ENCODE measurements around the gene EPG5.

Gene EPG5

DNA sequence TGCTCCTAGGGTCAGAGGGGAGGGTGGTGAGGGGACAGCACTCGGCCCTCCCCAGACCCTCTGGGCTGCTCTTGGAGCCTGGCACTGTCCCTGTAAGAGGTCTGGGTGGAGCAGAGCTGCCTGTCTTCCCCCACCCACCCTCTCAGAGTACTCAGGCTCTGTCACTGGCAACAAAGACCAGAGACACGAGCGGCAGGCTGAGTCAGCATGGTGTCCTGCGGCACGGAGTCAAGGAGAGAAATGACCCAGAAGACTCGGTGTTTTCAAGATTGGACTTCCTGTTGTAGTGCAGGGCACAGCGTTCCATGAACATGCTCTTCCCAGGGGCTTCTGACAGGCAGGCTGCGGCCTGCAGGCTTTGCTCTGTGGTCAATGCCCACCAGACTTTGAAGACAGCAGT, 121.7 kb downstream of the EPG5 start:
- Histone ChIP-seq H3K27me3 (ENCODE audit: insufficient read depth, poor library complexity, severe bottlenecking) (no peaks in the 10 kb centered on the region), H3K27ac (replicated peaks) (no peak overlapping the region), H3K4me3 (replicated peaks; ENCODE audit: insufficient read depth, low read length) (no peak overlapping the region)
- no peak for DNase-seq (ENCODE audit: low read depth in 1 of 2, low spot score in 1 of 2)
- TF ChIP-seq GABPA (IDR thresholded peaks at IDR 0.05; ENCODE audit: low read depth) (no peak), POLR2AphosphoS5 (IDR thresholded peaks at IDR 0.05; ENCODE audit: low read depth) (no peak), SPI1 (IDR thresholded peaks at IDR 0.05; ENCODE audit: borderline replicate concordance, low read depth) (no peak)
- TF ChIP-seq, protein P1, sequence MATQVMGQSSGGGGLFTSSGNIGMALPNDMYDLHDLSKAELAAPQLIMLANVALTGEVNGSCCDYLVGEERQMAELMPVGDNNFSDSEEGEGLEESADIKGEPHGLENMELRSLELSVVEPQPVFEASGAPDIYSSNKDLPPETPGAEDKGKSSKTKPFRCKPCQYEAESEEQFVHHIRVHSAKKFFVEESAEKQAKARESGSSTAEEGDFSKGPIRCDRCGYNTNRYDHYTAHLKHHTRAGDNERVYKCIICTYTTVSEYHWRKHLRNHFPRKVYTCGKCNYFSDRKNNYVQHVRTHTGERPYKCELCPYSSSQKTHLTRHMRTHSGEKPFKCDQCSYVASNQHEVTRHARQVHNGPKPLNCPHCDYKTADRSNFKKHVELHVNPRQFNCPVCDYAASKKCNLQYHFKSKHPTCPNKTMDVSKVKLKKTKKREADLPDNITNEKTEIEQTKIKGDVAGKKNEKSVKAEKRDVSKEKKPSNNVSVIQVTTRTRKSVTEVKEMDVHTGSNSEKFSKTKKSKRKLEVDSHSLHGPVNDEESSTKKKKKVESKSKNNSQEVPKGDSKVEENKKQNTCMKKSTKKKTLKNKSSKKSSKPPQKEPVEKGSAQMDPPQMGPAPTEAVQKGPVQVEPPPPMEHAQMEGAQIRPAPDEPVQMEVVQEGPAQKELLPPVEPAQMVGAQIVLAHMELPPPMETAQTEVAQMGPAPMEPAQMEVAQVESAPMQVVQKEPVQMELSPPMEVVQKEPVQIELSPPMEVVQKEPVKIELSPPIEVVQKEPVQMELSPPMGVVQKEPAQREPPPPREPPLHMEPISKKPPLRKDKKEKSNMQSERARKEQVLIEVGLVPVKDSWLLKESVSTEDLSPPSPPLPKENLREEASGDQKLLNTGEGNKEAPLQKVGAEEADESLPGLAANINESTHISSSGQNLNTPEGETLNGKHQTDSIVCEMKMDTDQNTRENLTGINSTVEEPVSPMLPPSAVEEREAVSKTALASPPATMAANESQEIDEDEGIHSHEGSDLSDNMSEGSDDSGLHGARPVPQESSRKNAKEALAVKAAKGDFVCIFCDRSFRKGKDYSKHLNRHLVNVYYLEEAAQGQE (IDR thresholded peaks at IDR 0.05; ENCODE audit: insufficient replicate concordance, low read depth) = no peak
- TF ChIP-seq, protein P2, sequence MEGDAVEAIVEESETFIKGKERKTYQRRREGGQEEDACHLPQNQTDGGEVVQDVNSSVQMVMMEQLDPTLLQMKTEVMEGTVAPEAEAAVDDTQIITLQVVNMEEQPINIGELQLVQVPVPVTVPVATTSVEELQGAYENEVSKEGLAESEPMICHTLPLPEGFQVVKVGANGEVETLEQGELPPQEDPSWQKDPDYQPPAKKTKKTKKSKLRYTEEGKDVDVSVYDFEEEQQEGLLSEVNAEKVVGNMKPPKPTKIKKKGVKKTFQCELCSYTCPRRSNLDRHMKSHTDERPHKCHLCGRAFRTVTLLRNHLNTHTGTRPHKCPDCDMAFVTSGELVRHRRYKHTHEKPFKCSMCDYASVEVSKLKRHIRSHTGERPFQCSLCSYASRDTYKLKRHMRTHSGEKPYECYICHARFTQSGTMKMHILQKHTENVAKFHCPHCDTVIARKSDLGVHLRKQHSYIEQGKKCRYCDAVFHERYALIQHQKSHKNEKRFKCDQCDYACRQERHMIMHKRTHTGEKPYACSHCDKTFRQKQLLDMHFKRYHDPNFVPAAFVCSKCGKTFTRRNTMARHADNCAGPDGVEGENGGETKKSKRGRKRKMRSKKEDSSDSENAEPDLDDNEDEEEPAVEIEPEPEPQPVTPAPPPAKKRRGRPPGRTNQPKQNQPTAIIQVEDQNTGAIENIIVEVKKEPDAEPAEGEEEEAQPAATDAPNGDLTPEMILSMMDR (IDR thresholded peaks at IDR 0.05; ENCODE audit: insufficient read depth, low read length) = no peak

DNA sequence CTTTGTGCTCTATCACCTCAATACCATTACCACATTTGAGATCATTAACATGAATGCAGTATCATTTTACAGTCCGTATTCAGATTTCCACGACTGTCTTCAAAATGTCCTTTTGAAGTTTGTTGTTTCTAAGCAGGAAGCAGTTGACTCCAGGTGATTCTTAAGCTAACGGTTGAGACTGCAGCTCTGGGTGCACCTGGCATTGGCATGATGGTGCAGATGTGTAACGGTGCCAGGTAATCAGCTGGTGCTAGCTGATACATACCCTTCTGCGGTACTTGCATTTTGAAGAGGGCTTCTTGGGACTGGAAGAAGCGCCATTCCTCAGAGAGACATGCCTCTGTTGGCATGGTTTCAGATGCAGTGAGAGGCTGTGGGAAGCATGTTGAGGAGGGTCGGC, 122.2 kb downstream of the EPG5 start:
- TF ChIP-seq POLR2AphosphoS5 (IDR thresholded peaks at IDR 0.05; ENCODE audit: low read depth) = no peak
- no peak for TF ChIP-seq SPI1 (IDR thresholded peaks at IDR 0.05; ENCODE audit: borderline replicate concordance, low read depth)
- TF ChIP-seq, protein P1 (IDR thresholded peaks at IDR 0.05; ENCODE audit: insufficient replicate concordance, low read depth) = no peak
- TF ChIP-seq GABPA (IDR thresholded peaks at IDR 0.05; ENCODE audit: low read depth) = no peak
- TF ChIP-seq, protein P2 (IDR thresholded peaks at IDR 0.05; ENCODE audit: insufficient read depth, low read length) = no peak
- DNase-seq (ENCODE audit: low read depth in 1 of 2, low spot score in 1 of 2) = no peak
- Histone ChIP-seq H3K4me3 (replicated peaks; ENCODE audit: insufficient read depth, low read length) (no peak overlapping the region), H3K27me3 (ENCODE audit: insufficient read depth, poor library complexity, severe bottlenecking) (no peaks in the 10 kb centered on the region), H3K27ac (replicated peaks) (no peak overlapping the region)

DNA sequence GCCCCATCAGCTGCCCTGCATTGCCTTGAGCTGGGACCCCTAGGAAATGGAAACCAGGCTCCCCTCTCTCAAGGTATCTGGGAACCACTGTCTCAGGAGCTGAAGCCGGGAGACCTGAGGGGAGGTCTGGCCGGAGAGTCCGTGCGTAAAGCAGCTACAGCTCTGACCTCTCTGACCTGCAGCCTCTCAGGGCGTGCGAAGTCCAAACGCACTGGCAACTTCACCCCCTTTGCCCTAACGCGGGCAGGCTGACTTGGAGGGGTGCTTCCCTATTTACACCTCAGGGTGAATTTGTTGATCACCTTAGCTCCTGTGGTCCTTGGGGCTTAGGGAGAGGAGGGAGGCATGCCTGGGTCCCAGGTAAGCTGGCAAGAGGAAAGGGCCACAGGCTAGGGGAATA, 124.1 kb downstream of the EPG5 start:
- no peak overlapping the region for H3K4me3 ChIP-seq (replicated peaks; ENCODE audit: insufficient read depth, low read length)
- no peak overlapping the region for H3K27ac ChIP-seq (replicated peaks)
- TF ChIP-seq, protein P2 (IDR thresholded peaks at IDR 0.05; ENCODE audit: insufficient read depth, low read length) = no peak
- TF ChIP-seq SPI1 (IDR thresholded peaks at IDR 0.05; ENCODE audit: borderline replicate concordance, low read depth) = no peak
- TF ChIP-seq, protein P1 (IDR thresholded peaks at IDR 0.05; ENCODE audit: insufficient replicate concordance, low read depth) = no peak
- TF ChIP-seq POLR2AphosphoS5 (IDR thresholded peaks at IDR 0.05; ENCODE audit: low read depth) = no peak
- no peak for TF ChIP-seq GABPA (IDR thresholded peaks at IDR 0.05; ENCODE audit: low read depth)
- DNase-seq (ENCODE audit: low read depth in 1 of 2, low spot score in 1 of 2) = no peak
- H3K27me3 ChIP-seq (ENCODE audit: insufficient read depth, poor library complexity, severe bottlenecking) = no peaks in the 10 kb centered on the region
